Osteoblast (primary cell): ENCODE measurements around the gene ADARB2. TPM values are rescaled to one million over a fixed set of nuclear protein-coding genes. Genes with fewer than 3 reads are reported as not detected.

Experiments
- DNase-seq: peaks from one replicate; pipeline ENCODE4 v3.0.0; 2011; ENCODE audit warnings: low spot score, mixed read lengths; ENCODE audit not compliant: insufficient read length; ENCODE audit errors: missing footprints
- H2AFZ ChIP-seq: 2 replicates; pipeline ENCODE4 v1.6.0; 2011; ENCODE audit warnings: mild to moderate bottlenecking, low read length
- H3K27ac ChIP-seq: 2 replicates; pipeline ENCODE4 v1.5.1; 2011; ENCODE audit warnings: mild to moderate bottlenecking, low read depth, low read length, moderate library complexity
- H3K27me3 ChIP-seq: 2 replicates; pipeline ENCODE4 v1.6.0; 2012; ENCODE audit warnings: mild to moderate bottlenecking, control low read depth, inconsistent platforms, low read length, moderate library complexity; ENCODE audit not compliant: insufficient read depth
- H3K36me3 ChIP-seq: 2 replicates; pipeline ENCODE4 v1.5.1; 2011; ENCODE audit warnings: mild to moderate bottlenecking, low read length, control low read depth, moderate library complexity; ENCODE audit not compliant: insufficient read depth
- H3K4me1 ChIP-seq: 2 replicates; pipeline ENCODE4 v1.5.1; 2011; ENCODE audit warnings: mild to moderate bottlenecking, low read length, control low read depth, moderate library complexity; ENCODE audit not compliant: insufficient read depth
- H3K4me2 ChIP-seq: 2 replicates; pipeline ENCODE4 v1.6.0; 2011; ENCODE audit warnings: mild to moderate bottlenecking, low read length; ENCODE audit not compliant: insufficient read depth
- H3K4me3 ChIP-seq: fragments of 200-600 bp; sonication (generic); 3 replicates; pipeline ENCODE4 v1.5.1; 2012; ENCODE audit warnings: mild to moderate bottlenecking, low read length, inconsistent platforms; ENCODE audit not compliant: insufficient read depth
- H3K79me2 ChIP-seq: 2 replicates; pipeline ENCODE4 v1.6.0; 2012; ENCODE audit warnings: mild to moderate bottlenecking, low read length, control low read depth, inconsistent platforms; ENCODE audit not compliant: insufficient read depth
- H3K9me3 ChIP-seq: 2 replicates; pipeline ENCODE4 v1.5.1; 2011; ENCODE audit warnings: low read depth, low read length, control low read depth
- H4K20me1 ChIP-seq: 2 replicates; pipeline ENCODE4 v1.6.0; 2012; ENCODE audit warnings: mild to moderate bottlenecking, low read length, control low read depth; ENCODE audit not compliant: insufficient read depth
- CTCF ChIP-seq: IDR thresholded peaks from 2 replicates; pipeline ENCODE4 v1.5.1; 2011; ENCODE audit warnings: mild to moderate bottlenecking, low read depth, low read length, moderate library complexity; ENCODE audit errors: extremely low read depth
- total RNA-seq: library from RNA; depleted of rRNA; stranded (reverse); fragments of >200 nt; gene quantifications from 2 replicates; pipeline ENCODE4 v1.2.3, GENCODE V29; 2012

Gene ADARB2
- total RNA-seq, 1 donor: not detected

- no peaks in the 10 kb centered on the region for H3K9me3 ChIP-seq
- no peaks in the 10 kb centered on the region for H3K79me2 ChIP-seq
- H4K20me1 ChIP-seq: no peaks in the 10 kb centered on the region
- no peaks in the 10 kb centered on the region for H3K27me3 ChIP-seq
- no peak overlapping the region for H3K4me2 ChIP-seq
- H3K4me1 ChIP-seq: no peaks in the 10 kb centered on the region
- no peak for TF ChIP-seq CTCF
- H3K27ac ChIP-seq: no peak overlapping the region
- H3K4me3 ChIP-seq: no peak overlapping the region
- no peaks in the 10 kb centered on the region for H3K36me3 ChIP-seq
- no peak overlapping the region for H2AFZ ChIP-seq
- peak; percentile 73 for DNase-seq
Measured at GRCh38 chr10:1515780-1516491, 221.4 kb downstream of the ADARB2 start.

GRCh38 chr10:1515121-1515779 lies 222.1 kb downstream of the ADARB2 start:
- Histone ChIP-seq H3K4me1 (no peaks in the 10 kb centered on the region), H3K27me3 (no peaks in the 10 kb centered on the region), H3K4me2 (no peak overlapping the region), H3K9me3 (no peaks in the 10 kb centered on the region), H3K36me3 (no peaks in the 10 kb centered on the region), H3K79me2 (no peaks in the 10 kb centered on the region), H4K20me1 (no peaks in the 10 kb centered on the region), H3K27ac (no peak overlapping the region), H3K4me3 (no peak overlapping the region), H2AFZ (no peak overlapping the region)
- DNase-seq: peak; percentile 46
- no peak for TF ChIP-seq CTCF

- Histone ChIP-seq H3K36me3 (no peaks in the 10 kb centered on the region), H2AFZ (no peak overlapping the region), H3K4me2 (no peak overlapping the region), H3K9me3 (no peaks in the 10 kb centered on the region), H3K27me3 (no peaks in the 10 kb centered on the region), H3K4me3 (no peak overlapping the region), H3K27ac (no peak overlapping the region), H3K4me1 (no peaks in the 10 kb centered on the region), H4K20me1 (no peaks in the 10 kb centered on the region), H3K79me2 (no peaks in the 10 kb centered on the region)
- DNase-seq: no peak
- TF ChIP-seq CTCF: no peak
Measured at GRCh38 chr10:1514681-1515080, 222.6 kb downstream of the ADARB2 start.

GRCh38 chr10:1513221-1513620 lies 224.1 kb downstream of the ADARB2 start:
- no peak for DNase-seq
- no peaks in the 10 kb centered on the region for H3K36me3 ChIP-seq
- no peak for TF ChIP-seq CTCF
- no peak overlapping the region for H2AFZ ChIP-seq
- H3K79me2 ChIP-seq: no peaks in the 10 kb centered on the region
- H3K4me1 ChIP-seq: no peaks in the 10 kb centered on the region
- H3K9me3 ChIP-seq: no peaks in the 10 kb centered on the region
- no peak overlapping the region for H3K27ac ChIP-seq
- H3K4me3 ChIP-seq: no peak overlapping the region
- no peaks in the 10 kb centered on the region for H4K20me1 ChIP-seq
- H3K27me3 ChIP-seq: no peaks in the 10 kb centered on the region
- no peak overlapping the region for H3K4me2 ChIP-seq
